ENCODE results near the gene GPX7. TPM values are rescaled to one million over a fixed set of nuclear protein-coding genes. Genes with fewer than 3 reads are reported as not detected.
A peak's percentile ranks its signal among the peaks of the same experiment; 100 is the strongest.

GPX7 gene
- total RNA-seq, 2 experiments from 2014 or later: 11.7 to 12.5 TPM

DNA sequence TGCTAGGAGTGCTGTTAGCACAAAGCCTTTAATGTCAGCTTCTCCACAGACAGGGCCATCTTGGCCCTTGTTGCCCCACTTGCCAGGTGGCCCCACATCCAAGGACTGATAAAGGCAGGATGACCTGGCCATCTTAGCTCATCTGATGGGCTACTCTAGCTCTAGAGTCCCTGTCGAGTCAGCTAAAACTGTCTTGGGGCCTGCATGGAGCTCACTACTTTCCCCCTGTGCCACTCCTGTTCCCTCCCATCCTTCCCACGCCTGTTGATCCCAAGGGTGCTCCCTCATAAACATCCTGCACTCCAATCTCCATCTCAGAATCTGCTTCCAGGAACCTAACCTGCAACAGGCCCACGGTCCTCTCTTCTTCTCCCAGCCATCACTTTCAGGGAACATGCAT, 652 bp upstream of the GPX7 start:
- Histone ChIP-seq H3K27me3 (ENCODE audit: control insufficient read depth in 1 of 2, insufficient read depth in 2 of 2, low read length in 2 of 2) (no peaks in the 10 kb centered on the region), H3K27ac (ENCODE audit: low read depth in 1 of 2, low read length in 2 of 2) (peak overlapping the region; percentile 59 to 73), H3K4me3 (ENCODE audit: low read length) (peak overlapping the region; percentile 74), H3K9me3 (ENCODE audit: control insufficient read depth in 1 of 2, insufficient read depth in 1 of 2, low read length in 2 of 2) (no peaks in the 10 kb centered on the region), H3K4me1 (ENCODE audit: insufficient read depth, low read length) (peaks cover 51% of the 10 kb centered on the region), H3K36me3 (ENCODE audit: insufficient read depth, low read length) (peaks cover 6% of the 10 kb centered on the region)
- ChIA-PET POLR2A (interaction anchor here (0.9 to 2.0 kb wide), 10 partner anchors 13 to 102 kb away, joined by 3 to 19 read pairs (median 4); partner anchors contain the start of genes SHISAL2A and TUT4), CTCF (interaction anchor here (0.8 to 1.2 kb wide), 2 partner anchors 18 to 84 kb away, joined by 4 to 5 read pairs; no protein-coding TSS in a partner anchor)
- TF ChIP-seq, protein P1, sequence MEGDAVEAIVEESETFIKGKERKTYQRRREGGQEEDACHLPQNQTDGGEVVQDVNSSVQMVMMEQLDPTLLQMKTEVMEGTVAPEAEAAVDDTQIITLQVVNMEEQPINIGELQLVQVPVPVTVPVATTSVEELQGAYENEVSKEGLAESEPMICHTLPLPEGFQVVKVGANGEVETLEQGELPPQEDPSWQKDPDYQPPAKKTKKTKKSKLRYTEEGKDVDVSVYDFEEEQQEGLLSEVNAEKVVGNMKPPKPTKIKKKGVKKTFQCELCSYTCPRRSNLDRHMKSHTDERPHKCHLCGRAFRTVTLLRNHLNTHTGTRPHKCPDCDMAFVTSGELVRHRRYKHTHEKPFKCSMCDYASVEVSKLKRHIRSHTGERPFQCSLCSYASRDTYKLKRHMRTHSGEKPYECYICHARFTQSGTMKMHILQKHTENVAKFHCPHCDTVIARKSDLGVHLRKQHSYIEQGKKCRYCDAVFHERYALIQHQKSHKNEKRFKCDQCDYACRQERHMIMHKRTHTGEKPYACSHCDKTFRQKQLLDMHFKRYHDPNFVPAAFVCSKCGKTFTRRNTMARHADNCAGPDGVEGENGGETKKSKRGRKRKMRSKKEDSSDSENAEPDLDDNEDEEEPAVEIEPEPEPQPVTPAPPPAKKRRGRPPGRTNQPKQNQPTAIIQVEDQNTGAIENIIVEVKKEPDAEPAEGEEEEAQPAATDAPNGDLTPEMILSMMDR (IDR thresholded peaks at IDR 0.05): no peak
- intact Hi-C loops (cut with DNase I, micrococcal nuclease): loop anchor here (2.0 to 10.0 kb wide), 3 partner anchors 45 to 86 kb away; no protein-coding TSS in a partner anchor
- H3K4me3 Mint-ChIP-seq: peak overlapping the region; percentile 90
- DNase-seq: no peak
- H3K27me3 Mint-ChIP-seq: no peaks in the 10 kb centered on the region
- peak overlapping the region; percentile 96 for H3K27ac Mint-ChIP-seq
- peaks cover 46% of the 10 kb centered on the region for H3K4me1 Mint-ChIP-seq (ENCODE audit: low read depth)
- H3K36me3 Mint-ChIP-seq (ENCODE audit: low read depth): peaks cover 36% of the 10 kb centered on the region
- no peak for ATAC-seq (ENCODE audit: poor library complexity)
- no peaks in the 10 kb centered on the region for H3K9me3 Mint-ChIP-seq

DNA sequence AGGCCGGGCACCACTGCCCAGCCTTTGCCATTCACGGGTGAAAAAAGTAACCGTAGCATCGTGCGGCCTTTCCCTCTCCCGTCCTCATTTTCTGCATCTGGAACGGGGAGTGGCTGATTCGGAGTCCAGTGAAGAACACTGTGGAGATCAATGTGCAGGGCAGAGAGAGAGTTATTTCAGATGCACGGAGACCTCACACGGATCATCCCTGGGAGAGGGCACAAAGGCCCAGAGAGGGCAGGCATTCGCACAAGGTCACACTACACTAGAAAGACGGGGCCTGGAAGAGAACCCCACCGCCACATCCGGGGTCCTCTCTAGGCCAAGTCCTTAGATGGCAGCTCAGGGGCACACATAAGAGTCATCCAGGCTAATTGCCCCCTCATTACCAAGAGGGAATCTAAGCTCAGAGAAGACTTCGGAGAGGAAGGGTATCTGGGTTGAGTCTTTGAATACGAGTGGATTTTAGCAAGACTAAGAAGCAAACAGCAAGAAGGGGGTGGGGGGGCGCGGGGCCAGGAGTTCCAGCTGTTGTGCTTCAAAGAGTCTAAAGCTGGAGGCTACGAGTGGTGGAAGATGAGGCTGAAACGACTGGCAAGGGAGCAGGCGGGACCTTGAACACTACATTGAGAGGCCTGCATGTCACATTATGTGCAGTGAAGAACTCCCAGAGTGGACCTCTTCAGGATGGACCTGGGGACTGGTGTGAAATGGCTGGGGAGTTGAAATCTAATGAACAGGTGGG, 857 bp downstream of the GPX7 start:
- H3K27me3 Mint-ChIP-seq: no peaks in the 10 kb centered on the region
- peaks cover 19% of the 10 kb centered on the region for H3K36me3 ChIP-seq (ENCODE audit: insufficient read depth, low read length)

DNA sequence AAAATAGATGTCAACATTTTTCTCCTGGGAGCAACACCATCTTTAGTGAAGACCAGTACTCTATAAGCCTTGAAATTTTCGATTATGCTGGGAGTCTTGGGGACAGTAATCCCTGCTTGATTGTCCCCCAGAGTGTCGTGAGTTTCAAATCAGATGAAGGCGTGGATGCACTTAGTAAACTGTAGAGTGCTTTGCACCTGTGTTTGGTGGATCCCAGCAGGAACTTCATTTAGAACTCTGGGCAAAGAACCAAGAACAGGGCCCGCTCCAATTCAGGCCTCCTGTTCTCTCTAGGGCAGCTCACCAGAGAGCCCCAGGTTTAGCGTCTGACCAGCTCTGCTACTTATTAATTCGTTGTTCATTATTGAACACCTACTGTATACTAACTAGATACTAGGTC, 1.5 kb downstream of the GPX7 start:
- peak overlapping the region; percentile 26 to 62 for H3K27ac ChIP-seq (ENCODE audit: low read depth in 1 of 2, low read length in 2 of 2)

More for the DNA sequence above, 857 bp downstream of the GPX7 start:
- H3K9me3 Mint-ChIP-seq: no peaks in the 10 kb centered on the region
- Histone ChIP-seq H3K4me1 (ENCODE audit: insufficient read depth, low read length) (peaks cover 51% of the 10 kb centered on the region), H3K27me3 (ENCODE audit: control insufficient read depth in 1 of 2, insufficient read depth in 2 of 2, low read length in 2 of 2) (no peaks in the 10 kb centered on the region), H3K4me3 (ENCODE audit: low read length) (peak overlapping the region; percentile 74), H3K27ac (ENCODE audit: low read depth in 1 of 2, low read length in 2 of 2) (peak overlapping the region; percentile 26 to 62), H3K9me3 (ENCODE audit: control insufficient read depth in 1 of 2, insufficient read depth in 1 of 2, low read length in 2 of 2) (no peaks in the 10 kb centered on the region)
- ATAC-seq (ENCODE audit: poor library complexity) (peak; percentile 9), DNase-seq (peak in 8 of 14 experiments; percentile 11 to 41 (median 31))
- ChIA-PET POLR2A (interaction anchor here (1.0 to 5.1 kb wide), 7 partner anchors 9 to 199 kb away, joined by 3 to 34 read pairs (median 4); partner anchors contain the start of genes ORC1, PRPF38A, SHISAL2A and TUT4), CTCF (interaction anchor here (0.6 kb wide), 1 partner anchor 287 kb away, joined by 4 read pairs; no protein-coding TSS in a partner anchor)
- intact Hi-C loops (cut with DNase I, micrococcal nuclease): loop anchor here (1.0 to 10.0 kb wide), 5 partner anchors 30 to 84 kb away; partner anchors contain the start of genes SHISAL2A (in 1 of the 2) and TUT4 (in 1 of the 2)
- peaks cover 50% of the 10 kb centered on the region for H3K36me3 Mint-ChIP-seq (ENCODE audit: low read depth)
- H3K4me1 Mint-ChIP-seq (ENCODE audit: low read depth): peaks cover 50% of the 10 kb centered on the region
- TF ChIP-seq, protein P1 (IDR thresholded peaks at IDR 0.05): no peak
- H3K27ac Mint-ChIP-seq: peak overlapping the region; percentile 96
- peak overlapping the region; percentile 92 for H3K4me3 Mint-ChIP-seq

More for the DNA sequence above, 1.5 kb downstream of the GPX7 start:
- no peaks in the 10 kb centered on the region for H3K9me3 ChIP-seq (ENCODE audit: control insufficient read depth in 1 of 2, insufficient read depth in 1 of 2, low read length in 2 of 2)
- H3K4me3 Mint-ChIP-seq: peak overlapping the region; percentile 92
- TF ChIP-seq, protein P1 (IDR thresholded peaks at IDR 0.05): no peak
- ChIA-PET CTCF (interaction anchor here (0.6 kb wide), 1 partner anchor 286 kb away, joined by 4 read pairs; no protein-coding TSS in a partner anchor), POLR2A (interaction anchor here (1.0 to 5.1 kb wide), 9 partner anchors 8 to 199 kb away, joined by 3 to 34 read pairs (median 4); partner anchors contain the start of genes ORC1, PRPF38A, SHISAL2A and TUT4)
- ATAC-seq (ENCODE audit: poor library complexity) (no peak), DNase-seq (no peak)
- no peaks in the 10 kb centered on the region for H3K27me3 ChIP-seq (ENCODE audit: control insufficient read depth in 1 of 2, insufficient read depth in 2 of 2, low read length in 2 of 2)
- H3K27ac Mint-ChIP-seq: peak overlapping the region; percentile 96
- no peaks in the 10 kb centered on the region for H3K27me3 Mint-ChIP-seq
- peaks cover 53% of the 10 kb centered on the region for H3K36me3 Mint-ChIP-seq (ENCODE audit: low read depth)
- peak overlapping the region; percentile 74 for H3K4me3 ChIP-seq (ENCODE audit: low read length)
- no peaks in the 10 kb centered on the region for H3K9me3 Mint-ChIP-seq
- peaks cover 25% of the 10 kb centered on the region for H3K36me3 ChIP-seq (ENCODE audit: insufficient read depth, low read length)
- intact Hi-C loops (cut with DNase I, micrococcal nuclease): loop anchor here (2.0 to 10.0 kb wide), 4 partner anchors 29 to 84 kb away; partner anchors contain the start of genes SHISAL2A (in 1 of the 2) and TUT4 (in 1 of the 2)
- peaks cover 50% of the 10 kb centered on the region for H3K4me1 Mint-ChIP-seq (ENCODE audit: low read depth)
- H3K4me1 ChIP-seq (ENCODE audit: insufficient read depth, low read length): peaks cover 51% of the 10 kb centered on the region

All from CD4-positive, alpha-beta T cell (primary cell).